Upper lobe of left lung (tissue), 4 donors: ENCODE results near the gene FTSJ3.

ENCODE experiments used
- EP300 ChIP-seq, 4 donors: sonication (generic); formaldehyde crosslinking; IDR thresholded peaks; one replicate each; pipeline ENCODE4 v1.5.1; 2017; ENCODE audit warnings: antibody characterized with exemption in 4 of 4, control low read depth in 2 of 4
- POLR2AphosphoS5 ChIP-seq, 2 donors: sonication (generic); formaldehyde crosslinking; IDR thresholded peaks; one replicate each; pipeline ENCODE4 v1.5.1; 2017; ENCODE audit warnings: antibody characterized with exemption in 2 of 2
- TF ChIP-seq, protein P1 (sequence below), 6 experiments: fragments of 450-650 bp in 4 of 6; fragments of 200-600 bp in 2 of 6; sonication (generic) in 2 of 6; IDR thresholded peaks; one replicate each; pipeline ENCODE4 v1.5.1; 2016 to 2019; ENCODE audit warnings: antibody characterized with exemption in 6 of 6

DNA sequence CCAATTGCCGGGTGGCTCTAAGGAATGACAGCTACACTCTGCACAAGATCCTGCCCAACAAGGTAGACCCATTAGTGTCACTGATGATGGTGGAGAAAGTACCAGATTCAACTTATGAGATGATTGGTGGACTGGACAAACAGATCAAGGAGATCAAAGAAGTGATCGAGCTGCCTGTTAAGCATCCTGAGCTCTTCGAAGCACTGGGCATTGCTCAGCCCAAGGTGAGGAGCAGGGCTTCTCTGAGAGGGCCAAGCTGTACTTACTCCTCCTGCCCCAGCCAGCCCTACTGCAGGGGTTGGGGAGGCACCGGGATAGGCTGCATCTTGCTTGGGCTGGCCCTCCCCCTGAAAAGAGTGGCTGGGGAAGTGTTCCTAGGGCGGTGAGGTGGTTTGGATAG is 2.8 kb upstream of the FTSJ3 start:
- TF ChIP-seq, protein P1, sequence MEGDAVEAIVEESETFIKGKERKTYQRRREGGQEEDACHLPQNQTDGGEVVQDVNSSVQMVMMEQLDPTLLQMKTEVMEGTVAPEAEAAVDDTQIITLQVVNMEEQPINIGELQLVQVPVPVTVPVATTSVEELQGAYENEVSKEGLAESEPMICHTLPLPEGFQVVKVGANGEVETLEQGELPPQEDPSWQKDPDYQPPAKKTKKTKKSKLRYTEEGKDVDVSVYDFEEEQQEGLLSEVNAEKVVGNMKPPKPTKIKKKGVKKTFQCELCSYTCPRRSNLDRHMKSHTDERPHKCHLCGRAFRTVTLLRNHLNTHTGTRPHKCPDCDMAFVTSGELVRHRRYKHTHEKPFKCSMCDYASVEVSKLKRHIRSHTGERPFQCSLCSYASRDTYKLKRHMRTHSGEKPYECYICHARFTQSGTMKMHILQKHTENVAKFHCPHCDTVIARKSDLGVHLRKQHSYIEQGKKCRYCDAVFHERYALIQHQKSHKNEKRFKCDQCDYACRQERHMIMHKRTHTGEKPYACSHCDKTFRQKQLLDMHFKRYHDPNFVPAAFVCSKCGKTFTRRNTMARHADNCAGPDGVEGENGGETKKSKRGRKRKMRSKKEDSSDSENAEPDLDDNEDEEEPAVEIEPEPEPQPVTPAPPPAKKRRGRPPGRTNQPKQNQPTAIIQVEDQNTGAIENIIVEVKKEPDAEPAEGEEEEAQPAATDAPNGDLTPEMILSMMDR (IDR thresholded peaks at IDR 0.05): no peak
- TF ChIP-seq POLR2AphosphoS5 (IDR thresholded peaks at IDR 0.05): no peak
- no peak for TF ChIP-seq EP300 (IDR thresholded peaks at IDR 0.05)
